MM.1S (cell line): ENCODE results near the gene CTNS.

Source experiments
- EZH2 ChIP-seq: fragments of 300-600 bp; sonication (generic); optimal IDR thresholded peaks from 2 replicates; pipeline ENCODE3; 2017; ENCODE audit warnings: low read depth, mild to moderate bottlenecking, antibody characterized with exemption, low read length, mixed read lengths
- EZH2phosphoT487 ChIP-seq: fragments of 300-600 bp; sonication (generic); IDR thresholded peaks from 2 replicates; pipeline ENCODE4 v1.6.1; 2018; ENCODE audit warnings: antibody characterized with exemption, low read length
- TF ChIP-seq, protein P1 (sequence below): fragments of 300-600 bp; sonication (generic); IDR thresholded peaks from 2 replicates; pipeline ENCODE4 v1.5.1; 2016; ENCODE audit warnings: antibody characterized with exemption, low read length, mixed read lengths

DNA sequence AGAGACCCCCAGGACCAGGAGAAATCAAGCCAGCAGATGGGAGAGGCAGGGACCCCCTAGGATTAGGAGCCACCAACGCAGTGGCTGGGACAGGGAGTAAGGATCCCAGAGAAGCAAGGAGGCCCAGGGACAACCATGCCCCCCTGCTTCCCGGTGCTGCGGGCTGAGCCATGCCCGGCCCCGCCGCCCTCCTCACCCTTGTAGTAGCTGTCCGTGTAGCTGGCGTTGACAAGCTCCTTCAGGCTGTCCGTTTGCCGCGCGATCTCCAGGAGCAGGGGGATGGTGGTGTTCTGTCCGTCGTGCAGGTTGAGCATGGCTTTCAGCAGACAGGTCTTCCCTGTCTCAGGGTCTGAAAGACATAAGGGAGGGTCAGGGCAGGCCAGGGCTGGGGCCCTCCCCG, 45.8 kb upstream of the CTNS start:
- TF ChIP-seq, protein P1, sequence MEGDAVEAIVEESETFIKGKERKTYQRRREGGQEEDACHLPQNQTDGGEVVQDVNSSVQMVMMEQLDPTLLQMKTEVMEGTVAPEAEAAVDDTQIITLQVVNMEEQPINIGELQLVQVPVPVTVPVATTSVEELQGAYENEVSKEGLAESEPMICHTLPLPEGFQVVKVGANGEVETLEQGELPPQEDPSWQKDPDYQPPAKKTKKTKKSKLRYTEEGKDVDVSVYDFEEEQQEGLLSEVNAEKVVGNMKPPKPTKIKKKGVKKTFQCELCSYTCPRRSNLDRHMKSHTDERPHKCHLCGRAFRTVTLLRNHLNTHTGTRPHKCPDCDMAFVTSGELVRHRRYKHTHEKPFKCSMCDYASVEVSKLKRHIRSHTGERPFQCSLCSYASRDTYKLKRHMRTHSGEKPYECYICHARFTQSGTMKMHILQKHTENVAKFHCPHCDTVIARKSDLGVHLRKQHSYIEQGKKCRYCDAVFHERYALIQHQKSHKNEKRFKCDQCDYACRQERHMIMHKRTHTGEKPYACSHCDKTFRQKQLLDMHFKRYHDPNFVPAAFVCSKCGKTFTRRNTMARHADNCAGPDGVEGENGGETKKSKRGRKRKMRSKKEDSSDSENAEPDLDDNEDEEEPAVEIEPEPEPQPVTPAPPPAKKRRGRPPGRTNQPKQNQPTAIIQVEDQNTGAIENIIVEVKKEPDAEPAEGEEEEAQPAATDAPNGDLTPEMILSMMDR = no peak
- TF ChIP-seq EZH2 (no peak), EZH2phosphoT487 (no peak)
